Activated T-helper 2 cell treated with anti-CD3 and anti-CD28 coated beads, Interferon-gamma antibody, Interleukin-2, Interleukin-4, amounts not matched to agents 10 μg/mL and 5 μg/mL and 100 μg/mL, durations not matched to agents 14 hours and 24 hours and 36 hours (primary cell): ENCODE results near the gene IFT122. TPM values are rescaled to one million over a fixed set of nuclear protein-coding genes. Genes with fewer than 3 reads are reported as not detected.

Experiments used
- DNase-seq: peaks from one replicate; pipeline ENCODE4 v3.0.0; 2021; ENCODE audit warnings: low spot score
- H3K27ac Mint-ChIP-seq: one replicate; pipeline ENCODE4 v1.8.0; 2021; ENCODE audit warnings: mixed read lengths
- H3K27me3 Mint-ChIP-seq: one replicate; pipeline ENCODE4 v1.8.0; 2021; ENCODE audit warnings: low read depth, mixed read lengths
- H3K36me3 Mint-ChIP-seq: one replicate; pipeline ENCODE4 v1.8.0; 2021; ENCODE audit warnings: low read depth, mixed read lengths
- H3K4me1 Mint-ChIP-seq: one replicate; pipeline ENCODE4 v1.8.0; 2021; ENCODE audit warnings: low read depth, mixed read lengths
- H3K4me3 Mint-ChIP-seq: one replicate; pipeline ENCODE4 v1.8.0; 2021; ENCODE audit warnings: low read depth, mild to moderate bottlenecking, moderate library complexity, mixed read lengths
- H3K9me3 Mint-ChIP-seq: one replicate; pipeline ENCODE4 v1.8.0; 2021; ENCODE audit warnings: mixed read lengths
- intact Hi-C: fragments of 100-400 bp; cut with micrococcal nuclease; formaldehyde crosslinking; loops from one replicate; pipeline ENCODE4 v1.15.1; 2023
- total RNA-seq: library from RNA; stranded (reverse); gene quantifications from 2 replicates; pipeline ENCODE4 v1.2.3, GENCODE V29; 2022

IFT122 gene
- total RNA-seq, 1 donor from 2014 or later: 15.7 TPM

DNA sequence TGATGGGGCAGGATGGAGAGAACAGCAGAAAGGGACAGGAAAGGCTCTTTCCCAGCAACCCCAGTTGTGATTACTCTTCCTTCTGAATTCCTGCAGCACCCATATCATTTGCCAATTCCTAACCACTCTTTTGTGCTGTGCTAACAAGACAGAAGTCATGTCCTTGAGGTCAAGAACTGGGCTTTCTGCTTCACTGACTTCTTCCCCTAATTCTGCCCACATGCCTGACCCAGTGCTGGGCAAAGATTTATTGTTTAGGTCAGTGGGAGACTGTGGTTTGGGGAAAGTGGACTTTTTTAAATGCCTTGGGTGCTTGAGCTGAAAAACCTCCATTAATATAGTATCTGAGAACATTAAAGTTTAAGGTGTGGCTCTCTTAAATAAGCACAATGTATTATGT, 7.4 kb upstream of the IFT122 start:
- Mint-ChIP-seq H3K27me3 (peaks cover 4% of the 10 kb centered on the region), H3K4me1 (peaks cover 42% of the 10 kb centered on the region), H3K9me3 (no peaks in the 10 kb centered on the region), H3K36me3 (peaks cover 71% of the 10 kb centered on the region), H3K4me3 (no peak overlapping the region), H3K27ac (no peak overlapping the region)
- DNase-seq: no peak
- intact Hi-C loops: no loop called here

DNA sequence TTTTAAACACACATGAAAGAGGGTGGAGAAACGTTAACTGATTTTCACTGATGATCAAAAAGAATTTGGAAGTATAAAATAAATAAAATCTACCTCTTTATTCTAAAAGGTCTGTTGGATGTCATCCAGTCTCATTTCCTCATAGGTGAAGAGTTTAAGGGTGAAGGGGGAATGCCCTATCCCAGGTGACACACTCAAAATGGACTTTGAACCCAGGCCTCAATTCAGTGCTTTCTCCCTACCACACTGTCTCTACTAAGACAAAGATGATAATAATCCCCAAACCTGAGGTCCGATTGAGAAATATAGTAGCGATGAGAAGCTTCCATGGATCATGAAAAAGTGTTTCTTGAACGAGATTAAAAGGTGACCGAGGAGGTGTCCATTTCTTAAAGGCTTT, 6.5 kb upstream of the IFT122 start:
- Mint-ChIP-seq H3K4me3 (no peak overlapping the region), H3K4me1 (peaks cover 40% of the 10 kb centered on the region), H3K27me3 (no peaks in the 10 kb centered on the region), H3K9me3 (no peaks in the 10 kb centered on the region), H3K36me3 (peaks cover 79% of the 10 kb centered on the region), H3K27ac (no peak overlapping the region)
- intact Hi-C loops: no loop called here
- DNase-seq: no peak

DNA sequence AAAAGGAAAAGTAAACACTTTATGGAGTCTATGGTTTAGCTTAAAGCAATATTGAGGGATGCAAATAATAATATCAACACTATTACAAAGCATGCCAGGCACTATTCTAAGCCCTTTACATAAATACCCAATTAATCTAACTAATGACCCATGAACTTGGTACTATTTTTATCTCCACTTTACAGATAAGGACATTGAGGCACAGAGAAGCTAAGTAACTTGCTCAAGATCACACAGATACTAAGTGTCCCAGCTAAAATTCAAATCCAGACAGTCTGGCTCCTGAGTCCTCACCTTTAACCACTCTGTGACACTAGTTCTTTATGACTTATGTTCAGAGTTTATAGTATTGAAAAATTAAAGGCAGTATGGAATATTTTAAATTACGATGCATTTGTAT, 5.9 kb upstream of the IFT122 start:
- Mint-ChIP-seq H3K27me3 (no peaks in the 10 kb centered on the region), H3K4me3 (no peak overlapping the region), H3K9me3 (no peaks in the 10 kb centered on the region), H3K4me1 (peaks cover 35% of the 10 kb centered on the region), H3K36me3 (peaks cover 73% of the 10 kb centered on the region), H3K27ac (no peak overlapping the region)
- no peak for DNase-seq
- intact Hi-C loops: no loop called here

DNA sequence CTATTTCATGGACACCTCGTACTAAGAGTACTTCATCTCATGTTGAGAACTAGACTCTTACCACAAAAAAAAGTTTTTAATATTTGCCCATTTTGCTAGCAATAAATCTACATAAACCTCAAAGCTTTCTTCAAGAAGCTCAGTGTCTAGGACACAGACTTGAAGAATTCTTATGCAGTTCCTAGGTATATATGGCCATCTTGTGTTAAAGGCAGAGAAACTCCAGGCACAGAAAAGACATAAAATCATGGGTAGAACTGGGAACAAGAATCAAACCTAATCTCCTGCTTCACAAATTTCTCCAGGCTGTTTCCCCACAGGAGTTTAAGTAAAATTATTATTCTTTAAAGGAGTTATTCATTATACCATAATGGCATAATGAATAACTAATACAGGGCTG, 4.7 kb upstream of the IFT122 start:
- no peak overlapping the region for H3K27ac Mint-ChIP-seq
- no peaks in the 10 kb centered on the region for H3K9me3 Mint-ChIP-seq
- no peak overlapping the region for H3K4me3 Mint-ChIP-seq
- intact Hi-C loops: no loop called here
- no peak for DNase-seq
- no peaks in the 10 kb centered on the region for H3K27me3 Mint-ChIP-seq
- peaks cover 76% of the 10 kb centered on the region for H3K36me3 Mint-ChIP-seq
- H3K4me1 Mint-ChIP-seq: peaks cover 33% of the 10 kb centered on the region

DNA sequence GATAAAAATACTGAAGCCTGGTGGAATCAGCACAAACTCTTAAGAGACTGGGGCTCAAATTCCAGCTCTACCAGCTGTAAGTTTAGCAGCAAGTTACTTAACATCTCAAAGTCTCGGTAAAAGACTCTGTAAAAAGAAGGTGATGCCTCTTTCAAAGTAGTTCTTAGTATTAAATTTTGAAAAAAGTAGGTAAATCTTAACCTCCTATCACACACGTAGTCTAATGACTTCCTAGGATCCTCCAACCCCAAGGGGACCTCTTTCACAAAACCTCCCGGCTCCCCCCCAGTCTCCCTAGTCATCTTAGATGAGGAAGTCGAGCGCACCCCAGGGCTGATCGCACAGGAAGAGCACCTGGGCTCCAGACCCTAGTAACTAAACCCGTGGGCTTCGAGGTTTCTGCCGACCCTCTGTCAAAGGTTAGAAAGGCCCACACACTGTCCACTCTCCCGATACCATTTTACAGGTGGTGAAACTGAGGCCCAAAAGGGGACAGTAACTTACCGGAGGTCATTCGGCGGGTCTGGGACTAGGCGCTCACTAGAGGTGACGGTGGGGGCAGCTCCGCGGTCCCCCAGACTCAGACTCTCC, 703 bp upstream of the IFT122 start:
- Mint-ChIP-seq H3K4me3 (peak overlapping the region; percentile 92), H3K36me3 (peaks cover 47% of the 10 kb centered on the region), H3K27ac (peak overlapping the region; percentile 99), H3K27me3 (no peaks in the 10 kb centered on the region), H3K4me1 (peaks cover 59% of the 10 kb centered on the region), H3K9me3 (no peaks in the 10 kb centered on the region)
- intact Hi-C loops: loop anchor here (1.0 kb wide), 1 partner anchor 123 kb away; a partner anchor contains a TSS
- DNase-seq: no peak

DNA sequence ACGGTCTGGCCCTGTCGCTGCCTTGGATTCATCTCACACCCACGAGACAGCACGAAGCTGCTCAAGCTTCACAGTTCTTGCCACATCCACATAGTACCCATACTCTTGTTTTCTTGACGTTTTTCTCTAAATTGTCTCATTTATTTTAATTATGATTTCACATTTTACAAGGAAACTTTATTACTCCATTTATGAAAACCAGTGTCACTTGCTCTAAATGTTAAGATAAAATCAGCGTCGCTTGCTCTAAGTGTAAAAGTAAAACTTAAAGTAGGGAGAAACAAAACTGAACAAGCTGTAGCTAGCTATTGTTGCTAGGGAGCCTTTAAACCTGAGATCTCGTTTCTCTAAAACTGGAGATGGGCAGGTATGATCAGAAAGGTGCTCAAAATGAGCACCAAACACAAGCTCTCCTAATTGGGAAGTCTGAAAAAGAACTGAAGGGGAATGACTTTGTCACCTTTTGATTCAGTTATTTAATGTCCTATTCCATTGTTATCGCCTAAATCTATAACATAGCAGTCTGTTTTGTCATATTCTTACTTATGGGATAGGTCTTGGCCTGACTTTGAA, 680 bp downstream of the IFT122 start:
- intact Hi-C loops: loop anchor here (1.0 to 5.0 kb wide), 7 partner anchors 12 to 453 kb away; partner anchors contain the start of genes CNBP, EFCAB12, HMCES and RAB43

DNA sequence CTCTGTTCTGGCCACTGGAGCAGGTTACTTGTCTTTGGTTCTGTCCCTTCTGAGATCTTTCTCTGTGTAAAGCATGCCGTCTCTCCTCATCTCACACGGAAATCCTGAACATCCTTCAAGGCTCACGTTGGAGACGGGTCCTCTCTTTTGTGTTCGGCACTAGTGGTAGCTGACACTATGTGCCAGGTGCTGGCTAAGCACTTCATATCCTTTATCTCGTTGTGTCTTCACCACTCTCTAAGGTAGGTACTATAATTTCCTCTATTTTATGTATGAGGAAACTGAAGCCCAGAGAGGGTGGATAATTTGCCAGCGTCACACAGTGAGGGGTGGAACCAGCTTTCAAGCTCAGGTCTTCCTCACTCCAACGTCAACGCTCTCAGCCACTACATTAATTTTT, 1.2 kb downstream of the IFT122 start:
- no peaks in the 10 kb centered on the region for H3K9me3 Mint-ChIP-seq
- DNase-seq: peak; percentile 16
- peaks cover 48% of the 10 kb centered on the region for H3K4me1 Mint-ChIP-seq
- H3K4me3 Mint-ChIP-seq: peak overlapping the region; percentile 92
- H3K27ac Mint-ChIP-seq: peak overlapping the region; percentile 99
- H3K36me3 Mint-ChIP-seq: peaks cover 30% of the 10 kb centered on the region
- intact Hi-C loops: loop anchor here (2.0 to 5.0 kb wide), 4 partner anchors 20 to 319 kb away; partner anchors contain the start of genes CNBP, HMCES and RAB43
- no peaks in the 10 kb centered on the region for H3K27me3 Mint-ChIP-seq

More for the DNA sequence above, 680 bp downstream of the IFT122 start:
- Mint-ChIP-seq H3K4me1 (peaks cover 50% of the 10 kb centered on the region), H3K9me3 (no peaks in the 10 kb centered on the region), H3K27me3 (no peaks in the 10 kb centered on the region), H3K27ac (peak overlapping the region; percentile 99), H3K4me3 (peak overlapping the region; percentile 92), H3K36me3 (peaks cover 35% of the 10 kb centered on the region)
- DNase-seq: no peak

DNA sequence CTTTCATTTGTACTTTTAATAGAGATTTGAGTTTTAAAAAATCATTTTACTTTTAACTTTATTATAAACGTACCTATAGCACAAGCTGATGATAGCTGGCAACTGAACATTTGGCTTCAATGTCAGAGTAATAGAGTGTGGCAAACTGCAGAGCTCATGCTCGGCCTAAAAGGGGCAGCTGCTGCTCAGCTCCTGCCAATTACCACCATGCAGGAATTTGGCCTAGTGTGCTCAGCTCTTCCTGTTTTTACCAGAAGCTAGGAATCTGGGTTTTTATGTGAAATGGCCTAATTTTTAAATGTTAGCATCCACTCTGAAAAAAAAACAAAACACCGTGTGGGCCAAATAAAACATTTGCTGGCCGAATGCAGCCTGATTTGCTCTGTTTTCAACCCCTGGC, 1.8 kb downstream of the IFT122 start:
- no peaks in the 10 kb centered on the region for H3K9me3 Mint-ChIP-seq

DNA sequence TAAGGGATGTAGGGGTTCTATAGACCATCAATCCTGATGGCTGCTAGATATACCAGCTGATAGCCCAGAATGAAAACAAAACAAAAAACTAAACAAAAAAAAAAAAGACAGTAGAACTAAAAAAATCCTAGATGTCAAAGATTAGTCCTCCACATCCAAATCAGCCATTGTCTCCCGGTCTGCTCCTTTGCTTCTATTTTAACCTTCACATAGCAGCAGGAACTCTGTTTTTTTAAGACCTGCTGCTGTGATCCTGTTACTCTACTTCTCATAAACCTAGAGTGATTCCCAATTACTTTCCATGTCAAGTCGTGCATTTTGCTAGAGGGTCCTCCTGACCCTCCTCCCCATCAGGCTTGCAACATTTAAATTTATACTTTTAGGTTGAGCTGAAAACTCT, 2.5 kb downstream of the IFT122 start:
- Mint-ChIP-seq H3K4me3 (peak overlapping the region; percentile 22), H3K4me1 (peaks cover 40% of the 10 kb centered on the region), H3K27ac (no peak overlapping the region), H3K9me3 (no peaks in the 10 kb centered on the region), H3K27me3 (no peaks in the 10 kb centered on the region), H3K36me3 (peaks cover 19% of the 10 kb centered on the region)
- DNase-seq: no peak
- intact Hi-C loops: loop anchor here (5.0 kb wide), 2 partner anchors 260 to 320 kb away; partner anchors contain the start of genes CNBP and RAB43

More for the DNA sequence above, 1.8 kb downstream of the IFT122 start:
- no peak for DNase-seq
- H3K4me3 Mint-ChIP-seq: peak overlapping the region; percentile 92
- peaks cover 43% of the 10 kb centered on the region for H3K4me1 Mint-ChIP-seq
- intact Hi-C loops: loop anchor here (2.0 to 5.0 kb wide), 4 partner anchors 19 to 319 kb away; partner anchors contain the start of genes CNBP, HMCES and RAB43
- peaks cover 24% of the 10 kb centered on the region for H3K36me3 Mint-ChIP-seq
- H3K27me3 Mint-ChIP-seq: no peaks in the 10 kb centered on the region
- H3K27ac Mint-ChIP-seq: peak overlapping the region; percentile 99

DNA sequence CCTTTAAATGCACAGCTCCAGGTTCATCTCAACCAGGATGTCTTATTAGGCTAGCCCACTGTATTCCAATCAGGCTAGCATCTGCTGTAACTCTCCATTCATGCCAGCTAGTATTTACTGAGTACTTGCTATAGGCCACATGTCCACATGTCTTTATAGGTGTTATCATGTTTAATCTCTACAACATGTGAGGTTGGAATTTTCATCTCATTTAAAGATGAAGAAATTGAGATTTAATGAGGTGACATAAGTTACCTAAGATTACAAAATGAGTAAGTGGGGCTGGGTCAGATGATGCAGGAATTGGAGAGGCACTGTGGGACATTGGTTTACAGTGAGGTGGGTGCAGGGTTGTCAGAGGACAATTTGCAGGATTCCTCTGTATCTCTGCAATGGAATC, 2.9 kb downstream of the IFT122 start:
- no peak for DNase-seq
- Mint-ChIP-seq H3K27me3 (no peaks in the 10 kb centered on the region), H3K4me3 (no peak overlapping the region), H3K36me3 (peaks cover 14% of the 10 kb centered on the region), H3K27ac (peak overlapping the region; percentile 9), H3K9me3 (no peaks in the 10 kb centered on the region), H3K4me1 (peaks cover 35% of the 10 kb centered on the region)
- intact Hi-C loops: loop anchor here (5.0 kb wide), 2 partner anchors 261 to 321 kb away; partner anchors contain the start of genes CNBP and RAB43

DNA sequence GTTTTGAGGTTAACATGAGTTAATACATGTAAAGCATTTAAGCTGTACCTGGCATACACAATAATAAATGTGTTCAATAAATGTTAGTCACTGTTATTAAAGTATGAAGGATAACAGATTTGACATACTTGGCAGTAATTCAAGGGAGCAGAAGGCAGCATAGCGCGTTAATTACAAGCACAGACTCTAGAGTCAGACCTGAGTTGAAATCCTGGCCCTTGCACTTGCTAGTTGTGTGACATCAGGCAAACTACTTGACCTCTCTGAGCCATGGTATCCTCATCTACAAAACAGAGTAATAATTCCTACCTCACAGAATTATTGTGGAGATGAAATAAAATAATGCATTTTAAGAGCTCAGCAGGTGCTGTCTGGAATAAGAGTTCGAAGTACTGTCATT, 5.4 kb downstream of the IFT122 start:
- Mint-ChIP-seq H3K27me3 (no peaks in the 10 kb centered on the region), H3K36me3 (peaks cover 4% of the 10 kb centered on the region), H3K27ac (no peak overlapping the region), H3K9me3 (no peaks in the 10 kb centered on the region), H3K4me1 (peaks cover 31% of the 10 kb centered on the region), H3K4me3 (no peak overlapping the region)
- intact Hi-C loops: no loop called here
- no peak for DNase-seq

DNA sequence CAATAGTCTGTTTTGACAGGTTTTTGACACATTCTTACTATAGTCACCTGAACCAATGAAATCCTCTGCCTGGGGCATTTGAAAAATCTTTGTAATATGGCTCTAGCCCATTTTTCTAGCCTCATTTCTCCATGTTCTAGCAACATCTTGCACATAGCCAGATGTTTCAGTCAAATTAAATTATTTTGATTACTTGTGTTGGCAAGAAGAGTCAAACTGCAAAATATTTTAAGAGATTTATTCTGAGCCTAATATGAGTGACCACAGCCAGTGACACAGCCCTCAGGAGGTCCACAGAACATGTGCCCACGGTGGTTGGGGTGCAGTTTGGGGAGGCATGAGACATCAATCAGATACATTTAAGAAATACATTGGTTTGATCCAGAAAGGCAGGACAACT, 6.9 kb downstream of the IFT122 start:
- intact Hi-C loops: no loop called here
- Mint-ChIP-seq H3K36me3 (peaks cover 6% of the 10 kb centered on the region), H3K4me3 (no peak overlapping the region), H3K9me3 (no peaks in the 10 kb centered on the region), H3K27me3 (no peaks in the 10 kb centered on the region), H3K27ac (no peak overlapping the region), H3K4me1 (peaks cover 23% of the 10 kb centered on the region)
- DNase-seq: no peak

DNA sequence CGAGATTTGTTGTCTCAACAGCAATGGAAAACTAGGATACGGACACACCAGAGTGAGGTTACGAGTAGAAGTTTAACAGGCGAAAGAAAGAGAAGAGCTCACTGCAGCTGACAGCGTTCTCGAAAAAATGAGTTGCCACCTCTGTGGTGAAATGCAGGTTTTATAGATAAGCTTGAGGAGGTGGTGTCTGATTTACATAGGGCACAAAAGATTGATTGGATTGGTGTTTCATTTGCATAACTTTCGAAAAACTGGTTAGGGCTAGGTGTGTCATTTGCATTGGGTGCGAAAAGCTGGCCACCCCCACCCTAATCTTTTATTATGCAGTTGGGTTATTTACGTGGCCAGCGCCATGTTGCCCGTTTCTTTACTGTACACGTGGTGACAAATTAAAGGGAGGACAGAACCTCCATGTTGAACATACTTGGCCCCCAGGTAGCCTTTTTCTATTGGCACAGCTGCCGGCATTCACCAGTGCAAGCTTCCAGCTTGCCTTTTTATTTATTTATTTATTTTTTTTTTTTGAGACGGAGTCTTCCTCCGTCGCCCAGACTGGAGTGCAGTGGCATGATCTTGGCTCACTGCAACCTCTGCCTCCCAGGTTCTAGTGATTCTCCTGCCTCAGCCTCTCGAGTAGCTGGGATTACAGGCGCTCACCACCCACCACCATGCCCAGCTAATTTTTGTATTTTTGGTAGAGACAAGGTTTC, 8.3 kb downstream of the IFT122 start:
- intact Hi-C loops: no loop called here
- H3K36me3 Mint-ChIP-seq: peaks cover 15% of the 10 kb centered on the region
- no peak for DNase-seq
- H3K9me3 Mint-ChIP-seq: no peaks in the 10 kb centered on the region
- H3K27ac Mint-ChIP-seq: no peak overlapping the region
- H3K27me3 Mint-ChIP-seq: no peaks in the 10 kb centered on the region
- no peak overlapping the region for H3K4me3 Mint-ChIP-seq
- H3K4me1 Mint-ChIP-seq: peaks cover 10% of the 10 kb centered on the region
